HepG2 (cell line): ENCODE results near the gene IQCB1. TPM values are rescaled to one million over a fixed set of nuclear protein-coding genes. Genes with fewer than 3 reads are reported as not detected.
A peak's percentile ranks its signal among the peaks of the same experiment; 100 is the strongest.

Source experiments
- ATAC-seq: fragments of 200-7000 bp; cut with Tn5 transposase; 3 replicates; pipeline ENCODE4 v1.9.1; 2020; ENCODE audit warnings: mild to moderate bottlenecking, moderate library complexity
- BruUV-seq: library from RNA; stranded (reverse); fragments of 400-500 nt; replicated peaks from 2 replicates; lab custom pipeline; 2021; lab: Mats Ljungman, UMichigan
- CTCF ChIA-PET: fragments of 300-600 bp; formaldehyde crosslinking; extraction: SDS; loops from one replicate; lab custom pipeline; 2021; ENCODE audit warnings: low total read pairs, inconsistent platforms, low intra/inter-chr PET ratio; lab: Yijun Ruan, JAX
- POLR2A ChIA-PET: fragments of 350-600 bp; sonication (Branson Sonifier 250); formaldehyde crosslinking; loops from one replicate; lab custom pipeline; 2020; ENCODE audit warnings: antibody characterized with exemption, inconsistent platforms; lab: Yijun Ruan, JAX
- DNase-seq: peaks from one replicate; pipeline ENCODE4 v3.0.0-alpha.2; 2015; ENCODE audit warnings: low spot score
- FAIRE-seq: peaks from 3 replicates; lab custom pipeline; 2011; peaks lifted over from hg19 to GRCh38; lab: Jason Lieb, UNC
- H2AFZ ChIP-seq: one replicate; pipeline ENCODE4 v1.6.1; 2011; ENCODE audit warnings: low read length, inconsistent platforms
- H3K27ac ChIP-seq: fragments of 300-600 bp; 3 replicates; pipeline ENCODE4 v1.8.0; 2011; ENCODE audit warnings: mixed run types, mild to moderate bottlenecking, mixed read lengths, low read length, inconsistent platforms; ENCODE audit not compliant: insufficient read depth; ENCODE audit errors: extremely low read length
- H3K27me3 ChIP-seq, 2 experiments: fragments of 200-600 bp in 1 of 2; 2 replicates in 1 of 2; 3 replicates in 1 of 2; pipeline versions ENCODE4 v1.6.0 to v1.8.0; 2011; ENCODE audit warnings: low read length in 2 of 2, mild to moderate bottlenecking in 2 of 2, moderate library complexity in 2 of 2, inconsistent platforms in 1 of 2; ENCODE audit not compliant: insufficient read depth in 2 of 2, control insufficient read depth in 1 of 2
- H3K36me3 ChIP-seq, 2 experiments: fragments of 200-600 bp in 1 of 2; replicated peaks in 1 of 2; 2 replicates in 1 of 2; 3 replicates in 1 of 2; pipeline versions ENCODE4 v1.5.1 to v1.8.0; 2011; ENCODE audit warnings: low read length in 2 of 2, inconsistent platforms in 1 of 2; ENCODE audit not compliant: insufficient read depth in 2 of 2, control insufficient read depth in 1 of 2
- H3K4me1 ChIP-seq: 2 replicates; pipeline ENCODE4 v1.5.1; 2012; ENCODE audit warnings: low read length, inconsistent platforms; ENCODE audit not compliant: insufficient read depth
- H3K4me2 ChIP-seq: 2 replicates; pipeline ENCODE4 v1.6.0; 2011; ENCODE audit warnings: low read depth, low read length, inconsistent platforms
- H3K4me3 ChIP-seq, 3 experiments: fragments of 200-600 bp in 1 of 3; sonication (generic), shearing (Covaris generic) in 1 of 3; replicated peaks in 1 of 3; 2 replicates each; pipeline ENCODE4 v1.5.1; 2011 to 2016; ENCODE audit warnings: low read length in 3 of 3, inconsistent platforms in 2 of 3, low read depth in 2 of 3, mild to moderate bottlenecking in 2 of 3, control low read depth in 1 of 3, mixed read lengths in 1 of 3; ENCODE audit not compliant: insufficient read depth in 1 of 3
- H3K79me2 ChIP-seq: one replicate; pipeline ENCODE4 v1.6.1; 2011; ENCODE audit warnings: low read length, inconsistent platforms; ENCODE audit not compliant: insufficient read depth
- H3K9ac ChIP-seq: 2 replicates; pipeline ENCODE4 v1.6.0; 2011; ENCODE audit warnings: mild to moderate bottlenecking, low read depth, low read length, inconsistent platforms; ENCODE audit not compliant: insufficient read depth
- H3K9me3 ChIP-seq: 2 replicates; pipeline ENCODE4 v1.5.1; 2012; ENCODE audit warnings: mild to moderate bottlenecking, low read length
- H4K20me1 ChIP-seq: 2 replicates; pipeline ENCODE4 v1.6.0; 2011; ENCODE audit warnings: inconsistent platforms, mild to moderate bottlenecking, low read length, moderate library complexity; ENCODE audit not compliant: insufficient read depth
- AHR ChIP-seq: IDR thresholded peaks from 2 replicates; pipeline ENCODE4 v1.6.1; 2018; ENCODE audit warnings: missing genetic modification reagents, missing compliant biosample characterization
- ARNTL ChIP-seq: sonication (generic); formaldehyde crosslinking; IDR thresholded peaks from 2 replicates; pipeline ENCODE4 v1.4.0; 2020; ENCODE audit warnings: mild to moderate bottlenecking, missing genetic modification reagents
- ATF1 ChIP-seq: IDR thresholded peaks from 2 replicates; pipeline ENCODE4 v1.6.1; 2016; ENCODE audit warnings: mild to moderate bottlenecking, control low read depth
- CEBPG ChIP-seq: IDR thresholded peaks from 2 replicates; pipeline ENCODE4 v1.6.1; 2016
- CREB1 ChIP-seq, 2 experiments: fragments of 450-650 bp in 1 of 2; IDR thresholded peaks; 2 replicates each; pipeline ENCODE4 v1.6.1; 2016 to 2017; ENCODE audit warnings: control low read depth in 1 of 2, mild to moderate bottlenecking in 1 of 2, missing compliant biosample characterization in 1 of 2, missing genetic modification characterization in 1 of 2
- DNMT1 ChIP-seq: sonication (generic); formaldehyde crosslinking; IDR thresholded peaks from 2 replicates; pipeline ENCODE4 v1.5.1; 2020; ENCODE audit warnings: mild to moderate bottlenecking, missing genetic modification reagents
- FOXJ3 ChIP-seq: sonication (generic); formaldehyde crosslinking; IDR thresholded peaks from 2 replicates; pipeline ENCODE4 v1.4.0; 2020; ENCODE audit warnings: missing genetic modification reagents, mild to moderate bottlenecking, borderline replicate concordance
- GABPA ChIP-seq, 2 experiments: IDR thresholded peaks; 2 replicates each; pipeline ENCODE4 v1.6.1; 2011 to 2016; ENCODE audit warnings: low read depth in 2 of 2, low read length in 1 of 2, missing biosample characterization in 1 of 2, missing genetic modification characterization in 1 of 2
- HNRNPH1 ChIP-seq: fragments of 200-400 bp; formaldehyde crosslinking; optimal IDR thresholded peaks from 2 replicates; pipeline ENCODE3; 2017; ENCODE audit warnings: mild to moderate bottlenecking, low read depth, low read length
- KMT2A ChIP-seq: sonication (generic); formaldehyde crosslinking; IDR thresholded peaks from 2 replicates; pipeline ENCODE4 v1.4.0; 2020; ENCODE audit warnings: missing genetic modification reagents
- MAZ ChIP-seq, 2 experiments: sonication (generic) in 1 of 2; formaldehyde crosslinking in 1 of 2; IDR thresholded peaks; 2 replicates each; pipeline versions ENCODE4 v1.5.0 to v1.6.1; 2012 to 2020; ENCODE audit warnings: low read depth in 2 of 2, mild to moderate bottlenecking in 2 of 2, borderline replicate concordance in 1 of 2, improper control_type of control experiment in 1 of 2, low read length in 1 of 2, missing genetic modification reagents in 1 of 2, moderate library complexity in 1 of 2
- PHF5A ChIP-seq: IDR thresholded peaks from one replicate; pipeline ENCODE4 v1.6.1; 2018; ENCODE audit warnings: low read depth, missing genetic modification reagents; ENCODE audit not compliant: unreplicated experiment
- SRY ChIP-seq: sonication (generic); formaldehyde crosslinking; IDR thresholded peaks from 2 replicates; pipeline ENCODE4 v1.8.0; 2022; ENCODE audit warnings: mild to moderate bottlenecking, missing genetic modification reagents
- XBP1 ChIP-seq: sonication (generic); formaldehyde crosslinking; IDR thresholded peaks from 2 replicates; pipeline ENCODE4 v1.5.0; 2020; ENCODE audit warnings: missing genetic modification reagents
- ZBTB1 ChIP-seq: sonication (generic); formaldehyde crosslinking; IDR thresholded peaks from 2 replicates; pipeline ENCODE4 v1.4.0; 2020; ENCODE audit warnings: missing genetic modification reagents, borderline replicate concordance
- ZBTB21 ChIP-seq: sonication (generic); formaldehyde crosslinking; IDR thresholded peaks from 2 replicates; pipeline ENCODE4 v1.4.0; 2020; ENCODE audit warnings: missing genetic modification reagents
- ZNF570 ChIP-seq: sonication (generic); formaldehyde crosslinking; IDR thresholded peaks from 2 replicates; pipeline ENCODE4 v1.4.0; 2020; ENCODE audit warnings: mild to moderate bottlenecking, missing genetic modification reagents, borderline replicate concordance
- ZNF768 ChIP-seq: sonication (generic); formaldehyde crosslinking; IDR thresholded peaks from 2 replicates; pipeline ENCODE4 v1.4.0; 2020; ENCODE audit warnings: missing genetic modification reagents
- ZSCAN31 ChIP-seq: sonication (generic); formaldehyde crosslinking; IDR thresholded peaks from 2 replicates; pipeline ENCODE4 v1.5.0; 2020; ENCODE audit warnings: low read depth, mild to moderate bottlenecking, missing genetic modification reagents
- WGBS: methylation state at CpG from one replicate; pipeline ENCODE4 v1.1.6; 2017; ENCODE audit warnings: low lambda C conversion rate; 5-methylcytosine and 5-hydroxymethylcytosine counted together
- in situ Hi-C: cut with HindIII; loops from 2 replicates; pipeline ENCODE4 v1.10.0; 2017; ENCODE audit warnings: low pct_unique_long_range_greater_than_20kb; ENCODE audit not compliant: extremely low pct_ligation_motif_present
- intact Hi-C: fragments of 100-400 bp; cut with micrococcal nuclease; formaldehyde crosslinking; loops from one replicate; pipeline ENCODE4 v1.10.0; 2022; ENCODE audit not compliant: unreplicated experiment
- polyA plus RNA-seq, 8 experiments: library from polyadenylated mRNA; depleted of rRNA in 3 of 8; stranded (reverse) in 7 of 8; unstranded in 1 of 8; fragments of >200 nt; fragmentation: Illumina TruSeq in 4 of 8; extraction: Trizol in 4 of 8; gene quantifications; 2 replicates each; pipeline versions ENCODE4 v1.2.1 to v1.2.3, GENCODE V29; 2011 to 2016; ENCODE audit warnings: low read depth in 4 of 8, missing spikeins in 1 of 8, mixed read lengths in 1 of 8; ENCODE audit not compliant: insufficient read depth in 1 of 8
- total RNA-seq, 5 experiments: library from RNA; depleted of rRNA; stranded (reverse); fragments of >200 nt; fragmentation: Illumina TruSeq; extraction: Trizol; gene quantifications; 2 replicates each; pipeline ENCODE4 v1.2.3, GENCODE V29; 2016; ENCODE audit warnings: low read depth in 1 of 5

Gene IQCB1
- total and polyA plus RNA-seq, 2 of the 13 experiments (the other 11 are each of a cell fraction or from before 2014, with no cell fraction given): 18.0 to 41.4 TPM

DNA sequence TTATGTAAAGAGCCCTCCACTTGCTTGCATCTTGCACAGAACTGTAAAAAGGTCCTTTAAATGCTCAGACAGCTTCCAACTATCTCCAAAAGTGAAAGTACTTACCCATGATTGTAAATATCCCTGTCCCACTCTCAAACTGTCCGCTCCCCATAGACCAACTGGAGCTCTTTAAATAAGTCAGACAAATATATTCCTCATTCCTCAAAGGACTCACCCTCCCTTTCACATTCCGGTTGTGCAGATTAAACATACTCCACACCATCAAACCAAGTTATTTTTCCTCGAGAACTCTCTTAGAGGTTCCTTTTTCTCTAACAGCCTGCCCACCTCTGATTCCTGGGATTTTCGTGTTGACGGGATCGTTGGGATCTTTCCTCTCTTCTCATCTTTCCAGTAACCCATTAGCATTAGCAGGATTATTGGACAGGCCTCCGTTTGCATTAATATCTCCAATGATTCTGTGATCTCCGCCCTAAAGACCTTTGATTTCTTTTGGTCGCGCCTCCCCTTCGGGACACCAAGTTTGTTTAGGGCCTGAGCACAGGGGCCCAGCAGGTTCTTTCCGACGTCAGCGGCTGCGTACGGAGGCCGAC is 86.1 kb downstream of the IQCB1 start (continued):
- TF ChIP-seq KMT2A (CRISPR knock-in tag) (0 out of 2 replicates have a peak, but pooled peaks have one; percentile 71), ATF1 (CRISPR knock-in tag) (peak; percentile 62; the same call in 1 of the 2 replicates), ZBTB21 (CRISPR knock-in tag) (peak; percentile 19; the same call in 1 of the 2 replicates), CREB1 (IDR thresholded peaks at IDR 0.05) (peak; percentile 48; the same call in 1 of the 2 replicates), CREB1 (CRISPR knock-in tag; IDR thresholded peaks at IDR 0.05) (peak; percentile 66; the same call in 1 of the 2 replicates), ZSCAN31 (CRISPR knock-in tag) (peak; percentile 77; the same call in 1 of the 2 replicates), ZNF570 (CRISPR knock-in tag) (0 out of 2 replicates have a peak, but pooled peaks have one; percentile 39), GABPA (IDR thresholded peaks at IDR 0.05; ENCODE audit: low read depth, low read length) (0 out of 2 replicates have a peak, but pooled peaks have one; percentile 28), GABPA (CRISPR knock-in tag; IDR thresholded peaks at IDR 0.05; ENCODE audit: low read depth) (no peak), MAZ (IDR thresholded peaks at IDR 0.05; ENCODE audit: borderline replicate concordance, low read depth, low read length) (no peak), MAZ (CRISPR knock-in tag; IDR thresholded peaks at IDR 0.05; ENCODE audit: low read depth) (0 out of 2 replicates have a peak, but pooled peaks have one; percentile 57), FOXJ3 (0 out of 2 replicates have a peak, but pooled peaks have one; percentile 15)

DNA sequence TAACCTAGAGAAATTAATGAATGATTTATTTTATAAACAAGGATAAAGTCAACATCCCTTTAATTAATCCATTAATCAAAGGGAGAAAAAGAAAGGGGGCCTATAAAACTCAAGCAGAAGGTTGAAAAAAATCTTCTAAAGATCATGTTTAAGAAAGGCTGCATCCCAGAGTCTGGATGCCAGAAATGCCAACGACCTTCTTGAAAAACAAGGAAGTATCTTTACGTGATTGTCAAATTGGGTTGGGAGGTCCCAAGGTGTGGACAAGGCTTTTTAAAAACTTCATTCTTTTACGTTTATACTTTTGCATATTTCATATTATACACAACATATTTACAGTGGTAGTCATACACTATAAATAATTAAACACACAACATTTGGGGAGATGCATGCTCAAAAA is 86.9 kb downstream of the IQCB1 start:
- ATAC-seq (no peak), FAIRE-seq (no peak), DNase-seq (no peak)
- BruUV-seq: no TSS peak
- peaks cover 60% of the 10 kb centered on the region for H3K79me2 ChIP-seq
- CTCF ChIA-PET: no interaction called here
- POLR2A ChIA-PET: no interaction called here
- in situ Hi-C loops: no loop called here
- 0 out of 5 replicates have a peak, but pooled peaks cover 0 to 2% of the 10 kb centered on the region in 2 experiments for H3K36me3 ChIP-seq
- H3K9me3 ChIP-seq: no peaks in the 10 kb centered on the region
- no peak overlapping the region for H2AFZ ChIP-seq
- H3K4me1 ChIP-seq: peaks cover 15% of the 10 kb centered on the region
- H3K27ac ChIP-seq: peak overlapping the region; percentile 98
- H3K27me3 ChIP-seq: no peaks in the 10 kb centered on the region; a peak in 1 of 5 replicates
- H3K9ac ChIP-seq: peak overlapping the region; percentile 99
- H4K20me1 ChIP-seq: peaks cover 28% of the 10 kb centered on the region
- 5% methylated on average over 3 of the region's 3 CpGs for WGBS
- peak overlapping the region; percentile 90 to 97 (median 90) for H3K4me3 ChIP-seq
- TF ChIP-seq ARNTL (CRISPR knock-in tag) (no peak), SRY (CRISPR knock-in tag) (no peak), HNRNPH1 (no peak), DNMT1 (CRISPR knock-in tag) (no peak), ZBTB1 (CRISPR knock-in tag) (no peak), AHR (CRISPR knock-in tag) (no peak), ZNF768 (CRISPR knock-in tag) (no peak), PHF5A (CRISPR knock-in tag) (no peak), CEBPG (CRISPR knock-in tag) (no peak), XBP1 (no peak)
- TF ChIP-seq, all 625 proteins: peak for 0
- intact Hi-C loops: loop anchor here (2.0 to 10.0 kb wide), 2 partner anchors 87 to 203 kb away; partner anchors contain the start of genes EAF2, IQCB1 and POLQ
- peak overlapping the region; percentile 73 for H3K4me2 ChIP-seq
